GM12872 (cell line): ENCODE measurements around the gene CNTRL.

Experiments
- TF ChIP-seq, protein P1 (sequence below): IDR thresholded peaks from 3 replicates; pipeline ENCODE4 v1.5.1; 2011; ENCODE audit warnings: low read depth, mild to moderate bottlenecking, low read length, moderate library complexity; ENCODE audit not compliant: insufficient read depth

CNTRL gene

DNA sequence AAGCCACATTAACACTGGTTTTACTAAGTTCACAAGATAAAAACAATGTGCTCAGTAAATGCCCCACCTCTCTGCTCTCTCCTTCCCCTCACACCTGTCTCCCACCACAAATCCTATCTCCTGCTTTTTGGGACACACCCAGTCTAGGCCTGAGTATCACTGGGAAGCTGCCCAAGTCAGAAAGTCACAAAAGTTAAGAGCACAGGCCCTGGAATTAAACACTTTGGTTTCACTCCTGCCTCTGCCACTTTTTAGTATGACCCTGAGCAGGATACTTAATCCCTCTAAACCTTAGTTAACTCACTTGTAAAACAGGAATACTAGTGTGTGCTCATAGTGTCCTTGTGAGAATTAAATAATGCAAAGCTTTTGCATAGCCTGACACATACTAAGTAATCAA is 36.0 kb upstream of the CNTRL start:
- TF ChIP-seq, protein P1, sequence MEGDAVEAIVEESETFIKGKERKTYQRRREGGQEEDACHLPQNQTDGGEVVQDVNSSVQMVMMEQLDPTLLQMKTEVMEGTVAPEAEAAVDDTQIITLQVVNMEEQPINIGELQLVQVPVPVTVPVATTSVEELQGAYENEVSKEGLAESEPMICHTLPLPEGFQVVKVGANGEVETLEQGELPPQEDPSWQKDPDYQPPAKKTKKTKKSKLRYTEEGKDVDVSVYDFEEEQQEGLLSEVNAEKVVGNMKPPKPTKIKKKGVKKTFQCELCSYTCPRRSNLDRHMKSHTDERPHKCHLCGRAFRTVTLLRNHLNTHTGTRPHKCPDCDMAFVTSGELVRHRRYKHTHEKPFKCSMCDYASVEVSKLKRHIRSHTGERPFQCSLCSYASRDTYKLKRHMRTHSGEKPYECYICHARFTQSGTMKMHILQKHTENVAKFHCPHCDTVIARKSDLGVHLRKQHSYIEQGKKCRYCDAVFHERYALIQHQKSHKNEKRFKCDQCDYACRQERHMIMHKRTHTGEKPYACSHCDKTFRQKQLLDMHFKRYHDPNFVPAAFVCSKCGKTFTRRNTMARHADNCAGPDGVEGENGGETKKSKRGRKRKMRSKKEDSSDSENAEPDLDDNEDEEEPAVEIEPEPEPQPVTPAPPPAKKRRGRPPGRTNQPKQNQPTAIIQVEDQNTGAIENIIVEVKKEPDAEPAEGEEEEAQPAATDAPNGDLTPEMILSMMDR, result no peak

DNA sequence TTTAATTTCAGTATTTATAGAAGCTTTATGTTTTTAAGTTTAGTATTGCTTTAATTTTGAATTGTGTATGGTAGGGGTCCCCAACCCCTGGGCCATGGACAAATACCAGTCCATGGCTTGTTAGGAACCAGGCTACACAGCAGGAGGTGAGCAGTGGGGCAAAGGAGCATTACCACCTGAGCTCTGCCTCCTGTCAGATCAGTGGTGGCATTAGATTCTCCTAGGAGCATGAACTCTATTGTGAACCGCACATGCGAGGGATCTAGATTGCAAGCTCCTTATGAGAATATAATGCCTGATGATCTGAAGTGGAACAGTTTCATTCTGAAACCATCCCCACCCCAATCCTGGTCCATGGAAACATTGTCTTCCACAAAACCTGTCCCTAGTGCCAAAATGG is 26.6 kb upstream of the CNTRL start:
- TF ChIP-seq, protein P1, result no peak

DNA sequence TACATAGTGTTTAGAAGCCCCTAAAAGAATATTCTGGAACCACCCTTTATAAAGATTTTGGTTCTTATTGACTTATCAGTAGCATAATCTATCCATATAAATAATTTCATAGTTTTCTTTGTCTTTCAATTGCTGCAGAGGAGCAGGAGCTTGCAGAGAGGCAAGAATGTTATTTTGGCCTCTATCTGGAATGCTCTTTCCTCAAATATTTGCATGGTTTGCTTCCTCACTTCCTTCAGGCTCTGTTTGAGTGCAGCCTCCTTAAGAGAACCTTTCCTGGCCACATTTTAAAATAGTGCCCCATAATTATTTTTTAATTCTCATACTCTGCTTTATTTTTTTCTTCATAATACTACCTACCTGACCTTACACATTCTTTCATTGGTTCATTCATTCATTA is 26.1 kb upstream of the CNTRL start:
- TF ChIP-seq, protein P1, result no peak

DNA sequence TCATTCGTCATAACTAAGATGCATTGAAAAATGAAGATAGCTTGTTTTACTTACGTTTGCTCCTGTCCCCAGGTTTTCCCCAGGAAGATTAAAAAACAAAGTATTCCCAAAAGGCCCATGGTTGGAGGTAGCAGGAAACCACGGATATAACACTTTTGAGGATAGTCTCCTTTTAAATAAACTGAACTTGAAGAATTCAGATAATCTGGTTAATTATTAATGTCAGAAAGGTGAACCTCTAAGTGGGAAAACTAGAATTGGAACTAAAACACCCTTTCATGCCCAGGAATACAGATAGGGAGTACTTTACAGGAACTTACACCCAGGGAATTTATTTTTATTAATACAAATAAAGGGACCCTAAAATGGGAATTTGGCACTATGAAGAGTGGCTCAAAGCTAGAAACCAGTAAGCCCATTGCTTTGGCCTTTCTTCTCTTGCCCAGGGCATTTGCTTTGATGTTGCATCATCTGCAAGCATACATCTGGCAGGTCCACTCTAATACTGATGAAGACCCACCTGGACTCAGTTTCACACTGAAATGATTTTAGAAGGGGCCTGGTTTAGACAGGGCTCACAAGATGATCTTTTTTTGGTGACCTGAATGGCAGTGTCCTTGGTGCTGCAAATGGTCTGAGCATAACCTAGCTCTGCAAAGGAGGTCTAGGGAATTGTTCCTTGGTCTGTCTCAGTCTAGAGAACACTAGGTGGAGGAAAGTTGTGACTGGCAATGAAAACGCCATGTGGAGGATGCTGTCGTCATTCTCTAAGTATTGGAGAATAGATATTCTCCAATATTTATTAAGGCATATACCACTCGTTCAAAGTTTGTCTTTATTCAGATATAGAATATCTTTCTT is 24.4 kb upstream of the CNTRL start, which contains the start of gene C5:
Gene C5, minus strand, starts transcription at position 148 of the 861 bp plus-strand sequence. Its CDS starts 29 bp downstream, at position 119.
- TF ChIP-seq, protein P1, result no peak

DNA sequence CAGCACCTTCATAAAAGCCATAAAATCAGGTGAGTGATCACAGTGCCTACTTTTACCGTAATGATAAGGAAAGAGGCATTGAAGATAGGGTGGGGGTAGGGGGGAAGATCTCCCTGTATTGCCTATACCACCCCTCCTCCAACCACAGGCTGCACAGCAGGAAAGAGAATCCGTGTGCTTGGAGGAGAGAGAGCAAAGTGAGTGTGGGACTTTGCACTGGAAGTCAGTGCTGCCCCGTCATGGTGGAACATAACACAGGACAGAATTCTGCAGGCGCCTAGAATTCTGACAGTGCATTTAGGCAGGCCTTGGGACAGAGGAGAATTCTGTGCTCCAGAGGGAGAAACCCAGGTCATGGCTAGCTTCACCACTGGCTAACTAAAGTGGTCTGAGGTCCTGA is 21.2 kb upstream of the CNTRL start:
- TF ChIP-seq, protein P1, result no peak

DNA sequence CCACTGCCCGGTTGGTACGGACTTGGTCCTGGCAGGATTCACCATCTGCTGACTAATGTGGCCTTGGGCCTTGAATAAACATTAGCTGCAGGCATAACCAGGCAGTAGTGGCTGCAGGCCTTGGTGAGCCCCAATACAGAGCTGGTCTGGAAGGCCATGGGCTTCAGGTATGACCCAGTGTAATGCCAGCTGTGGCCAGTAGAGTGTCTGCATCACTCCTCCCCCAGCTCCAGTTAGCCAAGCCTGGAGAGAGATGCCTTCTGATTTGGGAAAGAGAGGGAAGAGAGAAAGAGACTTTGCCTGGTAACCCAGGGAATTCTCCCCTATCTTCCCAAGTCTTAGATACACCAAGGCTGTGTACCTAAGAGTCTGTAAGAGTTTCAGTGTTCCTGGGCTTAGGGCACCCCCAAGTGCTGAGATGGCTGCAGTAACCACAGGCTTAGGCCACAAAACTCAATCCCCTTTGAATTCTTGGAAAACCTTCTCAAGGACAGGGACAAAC is 19.1 kb upstream of the CNTRL start:
- TF ChIP-seq, protein P1, result peak; percentile 90

DNA sequence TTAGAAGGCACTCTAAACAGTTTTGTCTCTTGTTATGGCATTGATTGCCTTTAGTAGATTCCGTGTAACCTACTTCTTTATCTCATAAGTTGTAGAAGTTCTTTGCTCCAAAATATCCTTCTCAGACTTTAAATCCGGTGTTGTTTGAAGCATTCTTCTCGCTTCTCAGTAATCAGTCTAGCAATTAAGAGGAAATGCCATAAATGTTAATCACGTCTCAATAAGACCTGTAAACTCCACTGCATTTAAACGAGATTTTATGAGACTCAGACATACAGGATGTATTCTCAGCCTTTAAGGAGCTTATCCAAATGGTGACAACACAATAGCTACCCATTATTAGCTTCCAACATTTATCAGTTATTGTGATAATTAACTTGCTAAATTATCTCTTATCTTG is 16.9 kb upstream of the CNTRL start:
- TF ChIP-seq, protein P1, result no peak
